ENCODE data around the gene TEX36.
"Not testable (repeated sequence)": the region's sequence is repeated elsewhere in the genome, so short reads cannot be mapped to it uniquely, and the experiment has no call there.

Gene TEX36

GRCh38 chr10:125683063-125683462 is at the start of gene TEX36:
Gene TEX36 (minus strand): TSS chr10:125683163. CDS start chr10:125682989, 174 bp downstream.
- no peak for DNase-seq

- DNase-seq = no peak
Measured at GRCh38 chr10:125727436-125727835, 44.5 kb upstream of the TEX36 start.

- DNase-seq = no peak
Measured at GRCh38 chr10:125726914-125727313, 44.0 kb upstream of the TEX36 start.

- DNase-seq = no peak
Measured at GRCh38 chr10:125722811-125723210, 39.8 kb upstream of the TEX36 start.

- DNase-seq = no peak
Measured at GRCh38 chr10:125721035-125721434, 38.1 kb upstream of the TEX36 start.

GRCh38 chr10:125720002-125720382 is 37.0 kb upstream of the TEX36 start:
- no peak for DNase-seq

- peak; percentile 96 for DNase-seq
Measured at GRCh38 chr10:125719173-125720001, 36.4 kb upstream of the TEX36 start, which contains the start of gene EDRF1. Gene EDRF1 (plus strand): TSS chr10:125719709. CDS start chr10:125719808, 99 bp downstream.

GRCh38 chr10:125714728-125715127 is 31.8 kb upstream of the TEX36 start:
- DNase-seq = not testable (repeated sequence)

GRCh38 chr10:125711110-125711750 is 28.3 kb upstream of the TEX36 start:
- DNase-seq = no peak

- no peak for DNase-seq
Measured at GRCh38 chr10:125709553-125710474, 26.9 kb upstream of the TEX36 start.

GRCh38 chr10:125708971-125709503 is 26.1 kb upstream of the TEX36 start:
- DNase-seq = no peak

- no peak for DNase-seq
Measured at GRCh38 chr10:125707541-125708468, 24.8 kb upstream of the TEX36 start.

GRCh38 chr10:125700355-125700911 is 17.5 kb upstream of the TEX36 start:
- no peak for DNase-seq

GRCh38 chr10:125699562-125700143 is 16.7 kb upstream of the TEX36 start:
- DNase-seq = no peak

- no peak for DNase-seq
Measured at GRCh38 chr10:125698481-125698998, 15.6 kb upstream of the TEX36 start.

GRCh38 chr10:125696884-125697283 is 13.9 kb upstream of the TEX36 start:
- DNase-seq = not testable (repeated sequence)

GRCh38 chr10:125694883-125695282 is 11.9 kb upstream of the TEX36 start:
- DNase-seq = no peak

- no peak for DNase-seq
Measured at GRCh38 chr10:125693524-125693847, 10.5 kb upstream of the TEX36 start.

- DNase-seq = no peak
Measured at GRCh38 chr10:125692601-125693523, 9.9 kb upstream of the TEX36 start.

GRCh38 chr10:125692196-125692595 is 9.2 kb upstream of the TEX36 start:
- no peak for DNase-seq

Data from NCI-H2227 treated with DMSO at 0.1 percent for 48 hours (cell line).